Lower lobe of right lung (tissue), 2 donors: ENCODE measurements around the gene XPO4. TPM values are rescaled to one million over a fixed set of nuclear protein-coding genes. Genes with fewer than 3 reads are reported as not detected.

ENCODE experiments used
- ATAC-seq, 2 donors: fragments of 200-7000 bp; cut with Tn5 transposase; one replicate each; pipeline ENCODE4 v1.9.1; 2020 to 2022; ENCODE audit warnings: mild to moderate bottlenecking in 2 of 2, moderate library complexity in 2 of 2
- DNase-seq: peaks from one replicate; pipeline ENCODE4 v3.0.0-alpha.2; 2020
- H3K27ac ChIP-seq: fragments of 200-600 bp; one replicate; pipeline ENCODE4 v1.8.0; 2022
- H3K27me3 ChIP-seq: fragments of 200-600 bp; one replicate; pipeline ENCODE4 v1.8.0; 2022; ENCODE audit warnings: low read depth
- H3K36me3 ChIP-seq: fragments of 200-600 bp; one replicate; pipeline ENCODE4 v1.8.0; 2022; ENCODE audit warnings: mild to moderate bottlenecking
- H3K4me1 ChIP-seq: fragments of 200-600 bp; one replicate; pipeline ENCODE4 v1.8.0; 2022
- H3K4me3 ChIP-seq: fragments of 200-600 bp; one replicate; pipeline ENCODE4 v1.8.0; 2022; ENCODE audit warnings: mild to moderate bottlenecking
- H3K9me3 ChIP-seq: fragments of 200-600 bp; one replicate; pipeline ENCODE4 v1.8.0; 2022
- intact Hi-C: fragments of 100-400 bp; cut with DNase I; formaldehyde crosslinking; loops from one replicate; pipeline ENCODE4 v1.11.0; 2022
- total RNA-seq: library from RNA; stranded (reverse); fragmentation: NEBNext Ultra II Directional; extraction: Animal tissue kit (Norgen Biotek cat#: 25700); gene quantifications from one replicate; pipeline ENCODE4 v1.2.1, GENCODE V29; 2021
- TF ChIP-seq, protein P1 (sequence below): fragments of 200-600 bp; IDR thresholded peaks from one replicate; pipeline ENCODE4 v1.8.0; 2022; ENCODE audit warnings: antibody characterized with exemption, mild to moderate bottlenecking
- donor health status: DM: no; HTN: yes; CAD: no; lungs with severe emphysema.

XPO4 gene
- total RNA-seq, 1 donor from 2014 or later, result 17.1 TPM

DNA sequence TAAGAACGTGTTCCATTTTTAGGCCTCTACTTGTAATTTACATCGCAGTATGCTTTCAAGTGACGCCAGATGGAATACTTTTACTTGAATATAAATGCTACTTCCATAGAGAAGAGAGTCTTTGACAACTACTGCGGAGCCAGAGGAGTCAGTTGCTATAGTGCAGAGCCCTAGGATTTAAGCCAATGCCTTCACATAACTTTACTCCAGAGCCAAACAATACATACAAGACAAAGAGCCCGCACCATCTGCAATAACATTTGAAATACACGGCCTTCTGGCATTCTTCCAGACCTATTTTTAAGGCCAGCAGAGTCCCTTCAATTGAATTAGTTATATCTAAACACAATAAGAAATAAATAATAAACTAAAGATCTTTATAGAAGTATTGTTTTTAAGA is 59.4 kb downstream of the XPO4 start:
- TF ChIP-seq, protein P1, sequence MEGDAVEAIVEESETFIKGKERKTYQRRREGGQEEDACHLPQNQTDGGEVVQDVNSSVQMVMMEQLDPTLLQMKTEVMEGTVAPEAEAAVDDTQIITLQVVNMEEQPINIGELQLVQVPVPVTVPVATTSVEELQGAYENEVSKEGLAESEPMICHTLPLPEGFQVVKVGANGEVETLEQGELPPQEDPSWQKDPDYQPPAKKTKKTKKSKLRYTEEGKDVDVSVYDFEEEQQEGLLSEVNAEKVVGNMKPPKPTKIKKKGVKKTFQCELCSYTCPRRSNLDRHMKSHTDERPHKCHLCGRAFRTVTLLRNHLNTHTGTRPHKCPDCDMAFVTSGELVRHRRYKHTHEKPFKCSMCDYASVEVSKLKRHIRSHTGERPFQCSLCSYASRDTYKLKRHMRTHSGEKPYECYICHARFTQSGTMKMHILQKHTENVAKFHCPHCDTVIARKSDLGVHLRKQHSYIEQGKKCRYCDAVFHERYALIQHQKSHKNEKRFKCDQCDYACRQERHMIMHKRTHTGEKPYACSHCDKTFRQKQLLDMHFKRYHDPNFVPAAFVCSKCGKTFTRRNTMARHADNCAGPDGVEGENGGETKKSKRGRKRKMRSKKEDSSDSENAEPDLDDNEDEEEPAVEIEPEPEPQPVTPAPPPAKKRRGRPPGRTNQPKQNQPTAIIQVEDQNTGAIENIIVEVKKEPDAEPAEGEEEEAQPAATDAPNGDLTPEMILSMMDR, result no peak
- intact Hi-C loops, result no loop called here
- no peak for DNase-seq
- Histone ChIP-seq H3K27ac (no peak overlapping the region), H3K9me3 (no peaks in the 10 kb centered on the region), H3K27me3 (no peaks in the 10 kb centered on the region), H3K4me1 (peaks cover 4% of the 10 kb centered on the region), H3K36me3 (peaks cover 30% of the 10 kb centered on the region), H3K4me3 (no peak overlapping the region)
- no peak for ATAC-seq

GRCh38 chr13:20840568-20840967 is 62.0 kb downstream of the XPO4 start:
- ATAC-seq (peak in 1 of 2 donors; percentile 65), DNase-seq (no peak)
- Histone ChIP-seq H3K4me3 (no peak overlapping the region), H3K27me3 (no peaks in the 10 kb centered on the region), H3K36me3 (peaks cover 48% of the 10 kb centered on the region), H3K27ac (no peak overlapping the region), H3K9me3 (no peaks in the 10 kb centered on the region), H3K4me1 (peaks cover 4% of the 10 kb centered on the region)
- intact Hi-C loops, result no loop called here
- TF ChIP-seq, protein P1, result no peak

DNA sequence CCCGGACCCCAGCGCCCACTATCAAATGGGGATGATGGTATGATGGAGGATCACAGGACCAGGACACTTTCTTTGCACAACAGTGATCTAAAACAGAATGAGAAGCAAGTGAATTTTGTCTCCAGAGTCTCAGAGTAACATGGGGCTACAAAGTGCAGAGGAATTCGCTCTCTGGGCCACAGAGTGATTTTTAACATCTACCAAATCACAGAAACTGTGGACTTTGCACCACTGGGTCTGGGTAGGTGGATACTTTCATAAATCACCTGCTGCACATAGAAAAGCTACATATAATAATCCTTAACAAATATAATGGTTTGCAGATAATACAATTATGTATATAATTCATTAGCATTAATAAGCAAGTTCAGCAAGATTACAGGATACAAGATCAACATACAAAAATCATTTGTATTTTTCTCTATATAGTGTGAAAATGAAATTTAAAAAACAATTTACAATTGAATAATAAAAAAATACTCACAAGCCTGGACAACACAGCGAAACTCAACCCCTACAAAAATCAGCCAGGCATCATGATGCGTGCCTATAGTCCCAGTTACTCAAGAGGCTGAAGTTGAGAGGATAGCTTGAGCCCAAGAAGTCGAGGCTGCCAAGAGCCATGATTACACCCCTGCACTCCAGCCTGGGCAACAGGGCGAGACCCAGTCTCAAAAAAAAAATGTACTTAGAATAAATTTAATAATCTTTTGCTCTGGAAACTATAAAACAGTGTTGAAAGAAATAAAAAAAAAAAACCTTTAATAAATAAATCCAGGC is 68.5 kb downstream of the XPO4 start:
- intact Hi-C loops, result no loop called here
- H3K4me3 ChIP-seq, result no peak overlapping the region
- TF ChIP-seq, protein P1, result no peak
- no peak for DNase-seq
- ATAC-seq, result no peak
- H3K27ac ChIP-seq, result no peak overlapping the region
- no peaks in the 10 kb centered on the region for H3K27me3 ChIP-seq
- H3K9me3 ChIP-seq, result no peaks in the 10 kb centered on the region
- H3K36me3 ChIP-seq, result peaks cover 29% of the 10 kb centered on the region
- no peaks in the 10 kb centered on the region for H3K4me1 ChIP-seq

DNA sequence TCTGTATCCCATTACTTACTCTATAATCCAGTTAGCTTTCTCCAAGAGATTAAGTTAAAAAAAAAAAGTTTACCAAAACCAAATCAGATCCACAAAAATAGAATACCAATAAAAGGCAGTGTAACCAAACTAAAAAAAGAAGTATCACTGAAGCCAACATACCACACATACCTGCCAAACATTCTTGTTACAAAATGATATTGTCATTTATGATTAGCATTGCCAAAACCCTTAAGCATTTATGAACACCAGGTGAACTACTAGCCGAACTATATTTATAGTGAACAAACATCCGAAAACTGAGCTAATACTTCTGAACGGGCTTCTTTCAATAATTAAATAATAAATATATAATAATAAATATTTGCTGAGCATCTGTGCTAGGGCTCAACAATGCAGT is 69.7 kb downstream of the XPO4 start:
- ATAC-seq, result no peak
- no peak overlapping the region for H3K27ac ChIP-seq
- no peak for DNase-seq
- TF ChIP-seq, protein P1, result no peak
- H3K9me3 ChIP-seq, result no peaks in the 10 kb centered on the region
- H3K4me1 ChIP-seq, result peaks cover 4% of the 10 kb centered on the region
- H3K36me3 ChIP-seq, result peaks cover 25% of the 10 kb centered on the region
- no peaks in the 10 kb centered on the region for H3K27me3 ChIP-seq
- intact Hi-C loops, result no loop called here
- H3K4me3 ChIP-seq, result no peak overlapping the region

DNA sequence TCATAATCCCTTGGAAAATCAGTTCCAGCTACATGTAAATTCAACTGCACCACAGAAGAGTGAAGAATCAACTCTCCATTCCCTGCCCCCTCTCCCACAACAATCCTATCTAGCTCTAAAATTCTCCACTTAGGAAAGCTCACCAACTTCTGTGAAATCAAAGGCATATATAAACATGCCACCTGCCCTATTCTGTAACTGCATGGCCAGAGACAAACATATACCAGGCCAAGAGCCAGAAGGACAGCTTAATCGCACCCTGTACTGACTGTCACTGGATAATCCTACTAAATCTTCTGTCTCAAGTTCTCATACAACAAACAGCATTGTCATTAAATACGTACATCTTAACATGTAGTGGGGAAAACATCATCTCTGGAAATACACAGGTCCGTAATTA is 70.6 kb downstream of the XPO4 start:
- DNase-seq, result no peak
- H3K4me3 ChIP-seq, result no peak overlapping the region
- no peak overlapping the region for H3K27ac ChIP-seq
- H3K4me1 ChIP-seq, result peaks cover 4% of the 10 kb centered on the region
- no peaks in the 10 kb centered on the region for H3K9me3 ChIP-seq
- H3K27me3 ChIP-seq, result no peaks in the 10 kb centered on the region
- TF ChIP-seq, protein P1, result no peak
- no peak for ATAC-seq
- intact Hi-C loops, result no loop called here
- H3K36me3 ChIP-seq, result peaks cover 16% of the 10 kb centered on the region
